Measurements from ENCODE around the gene MEX3D.

The MEX3D gene

DNA sequence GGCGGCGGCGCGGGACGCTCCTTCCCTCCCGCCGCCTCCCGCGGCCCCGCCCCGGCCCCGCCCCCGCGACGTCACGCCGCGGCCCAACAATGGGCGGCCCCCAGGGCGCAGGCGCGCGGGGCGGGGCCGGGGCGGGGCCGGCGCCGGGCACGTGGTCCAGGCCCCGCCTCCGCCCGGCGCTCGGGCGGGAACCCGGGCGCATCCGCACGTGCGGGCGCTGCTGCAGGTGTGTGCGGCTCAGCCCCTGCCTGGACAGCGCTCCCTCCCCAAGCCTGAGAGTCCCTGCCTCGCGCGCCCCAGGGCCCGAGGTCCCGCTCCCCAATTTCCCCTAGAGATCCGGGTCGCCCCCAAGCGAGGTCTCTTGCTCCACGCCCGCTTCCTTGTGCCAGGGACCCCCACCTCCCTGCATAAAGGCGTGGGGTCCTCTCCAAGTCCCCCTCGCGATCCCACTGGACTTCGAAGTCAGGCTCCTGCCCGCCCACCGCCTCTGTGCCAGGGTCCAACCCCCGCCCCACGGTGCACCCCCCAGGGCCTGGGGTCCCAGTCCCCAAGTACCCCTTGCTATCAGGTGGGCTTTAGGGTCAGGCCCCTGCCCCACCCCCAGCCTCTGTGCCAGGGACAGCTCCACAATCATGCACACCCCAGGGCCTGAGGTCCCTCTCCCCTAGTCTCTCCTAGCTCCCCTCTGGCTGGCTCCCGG, at the start of gene MEX3D:
MEX3D (minus strand) TSS at position 6 of the 700 bp plus-strand sequence. CDS start 267 bp downstream, outside the sequence.
- DNase-seq, result peak; percentile 79

DNA sequence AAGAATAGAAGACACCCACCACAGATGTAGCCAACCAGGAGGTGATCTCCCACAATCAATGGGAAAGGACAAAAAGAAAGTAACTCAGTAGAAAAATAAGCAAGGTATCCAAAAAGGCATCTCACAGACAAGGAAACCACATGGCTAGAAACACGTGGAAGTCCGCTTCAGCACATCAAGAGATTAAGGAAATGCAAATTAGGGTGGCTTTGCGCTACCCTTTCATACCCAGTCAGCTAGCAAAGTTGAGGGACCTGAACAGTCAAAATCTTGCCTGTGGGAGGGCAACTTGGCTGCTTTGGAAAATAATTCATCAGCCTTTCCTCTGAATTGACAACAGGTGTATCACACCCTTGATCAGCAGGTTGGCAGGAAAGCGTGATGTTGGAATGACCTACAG, 48.8 kb upstream of the MEX3D start:
- no peak for DNase-seq

DNA sequence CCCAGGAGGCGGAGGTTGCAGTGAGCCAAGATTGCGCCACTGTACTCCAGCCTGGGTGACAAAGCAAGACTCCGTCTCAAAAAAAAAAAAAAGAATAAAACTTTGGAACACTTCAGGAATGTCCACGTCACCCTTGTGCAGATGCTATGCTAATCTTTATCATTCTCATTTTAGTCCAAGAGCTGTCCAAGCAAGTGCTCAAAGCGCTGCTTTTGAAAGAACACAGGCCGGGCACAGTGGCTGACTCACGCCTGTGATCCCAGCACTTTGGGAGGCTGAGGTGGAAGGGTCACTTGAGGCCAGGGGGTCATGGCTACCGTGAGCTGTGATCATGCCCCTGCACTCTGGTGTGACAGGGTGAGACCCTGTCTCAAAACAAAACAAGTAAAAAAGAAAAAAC, 48.3 kb upstream of the MEX3D start:
- DNase-seq, result no peak

DNA sequence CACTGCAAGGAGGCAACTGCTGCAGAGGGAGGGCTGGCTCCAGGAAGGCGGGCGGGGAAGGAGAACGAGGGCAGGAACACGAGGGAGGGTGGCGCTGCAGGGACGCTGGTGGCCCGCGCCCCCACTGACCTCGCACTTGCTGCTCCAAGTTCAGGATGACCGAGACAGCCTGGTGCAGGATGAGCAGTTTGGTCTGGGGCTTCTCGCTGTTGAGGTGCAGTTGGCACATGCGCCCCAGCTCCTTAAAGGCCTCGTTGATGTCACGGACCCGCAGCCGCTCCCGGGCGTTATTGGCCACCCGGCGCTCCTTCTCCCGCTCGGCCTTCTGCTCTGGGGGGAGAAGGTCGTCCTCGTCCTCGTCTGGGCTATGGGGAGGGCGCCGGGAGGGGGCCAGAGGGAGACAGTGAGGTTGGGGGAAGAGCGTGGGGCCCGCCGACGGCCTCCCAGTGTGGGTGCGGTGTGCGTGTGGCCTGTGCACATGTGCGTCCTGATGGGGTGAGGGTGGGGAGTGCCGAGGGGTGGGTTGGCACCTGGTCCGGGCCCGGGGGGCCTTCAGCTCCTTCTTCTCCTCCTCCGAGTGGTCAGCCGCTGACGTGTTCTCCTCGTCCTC, 47.1 kb upstream of the MEX3D start:
- DNase-seq, result no peak

DNA sequence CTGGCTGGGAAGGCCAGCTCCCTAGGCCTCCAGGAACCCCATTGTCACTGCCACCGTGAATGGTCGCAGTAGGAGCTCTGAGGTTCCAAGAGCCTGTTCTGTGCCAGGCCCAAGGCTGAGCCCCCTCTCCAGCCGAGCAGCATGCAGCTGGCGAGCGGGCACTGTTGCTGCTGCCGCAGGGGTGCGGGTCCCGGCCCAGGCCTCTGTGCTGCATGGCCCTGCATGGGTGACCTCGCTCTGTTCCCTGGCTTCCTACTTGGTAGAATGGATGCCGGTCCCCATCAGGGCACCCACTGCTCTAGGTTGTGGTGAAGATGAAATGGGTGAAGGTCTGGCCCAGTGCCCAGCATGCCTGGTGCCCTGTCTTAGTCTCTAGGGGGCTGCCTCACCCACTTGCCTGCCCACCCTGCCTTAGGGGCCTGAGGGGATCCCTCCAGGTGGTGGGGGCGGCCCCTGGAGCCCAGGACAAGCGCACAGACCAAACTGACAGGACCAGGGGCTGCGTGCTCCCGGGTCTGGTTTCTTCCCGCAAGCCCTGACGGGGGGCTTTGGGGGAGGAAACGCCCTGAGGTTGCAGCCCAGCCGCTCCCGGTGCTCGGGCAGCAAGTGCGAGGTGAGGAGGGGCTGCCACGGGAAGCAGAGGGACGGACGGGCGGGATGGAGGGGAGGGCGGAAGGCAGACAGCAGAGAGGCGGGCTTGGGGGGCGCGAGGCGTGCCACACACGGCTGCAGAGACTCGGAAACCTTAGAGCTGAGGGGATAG, 45.9 kb upstream of the MEX3D start:
- no peak for DNase-seq

DNA sequence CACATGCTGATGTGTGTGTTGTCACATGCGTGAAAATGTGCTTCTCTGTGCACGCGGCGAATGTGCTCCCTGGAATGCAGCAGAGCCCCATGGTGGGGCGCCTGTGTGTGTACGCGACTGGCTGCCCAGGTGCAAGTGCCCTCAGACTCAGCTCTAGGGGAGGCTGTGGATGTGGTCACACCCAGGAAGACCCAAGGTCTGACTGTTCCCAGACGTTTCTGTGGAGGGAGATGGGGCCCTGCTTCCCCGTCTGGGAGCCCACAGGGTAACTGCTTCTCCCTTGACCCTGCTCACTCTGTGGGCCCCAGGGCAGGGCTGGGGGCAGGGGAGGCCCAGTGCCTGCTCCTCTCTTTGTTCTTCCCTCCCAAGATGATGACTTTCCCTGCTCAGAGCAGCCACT, 45.0 kb upstream of the MEX3D start:
- DNase-seq, result no peak

DNA sequence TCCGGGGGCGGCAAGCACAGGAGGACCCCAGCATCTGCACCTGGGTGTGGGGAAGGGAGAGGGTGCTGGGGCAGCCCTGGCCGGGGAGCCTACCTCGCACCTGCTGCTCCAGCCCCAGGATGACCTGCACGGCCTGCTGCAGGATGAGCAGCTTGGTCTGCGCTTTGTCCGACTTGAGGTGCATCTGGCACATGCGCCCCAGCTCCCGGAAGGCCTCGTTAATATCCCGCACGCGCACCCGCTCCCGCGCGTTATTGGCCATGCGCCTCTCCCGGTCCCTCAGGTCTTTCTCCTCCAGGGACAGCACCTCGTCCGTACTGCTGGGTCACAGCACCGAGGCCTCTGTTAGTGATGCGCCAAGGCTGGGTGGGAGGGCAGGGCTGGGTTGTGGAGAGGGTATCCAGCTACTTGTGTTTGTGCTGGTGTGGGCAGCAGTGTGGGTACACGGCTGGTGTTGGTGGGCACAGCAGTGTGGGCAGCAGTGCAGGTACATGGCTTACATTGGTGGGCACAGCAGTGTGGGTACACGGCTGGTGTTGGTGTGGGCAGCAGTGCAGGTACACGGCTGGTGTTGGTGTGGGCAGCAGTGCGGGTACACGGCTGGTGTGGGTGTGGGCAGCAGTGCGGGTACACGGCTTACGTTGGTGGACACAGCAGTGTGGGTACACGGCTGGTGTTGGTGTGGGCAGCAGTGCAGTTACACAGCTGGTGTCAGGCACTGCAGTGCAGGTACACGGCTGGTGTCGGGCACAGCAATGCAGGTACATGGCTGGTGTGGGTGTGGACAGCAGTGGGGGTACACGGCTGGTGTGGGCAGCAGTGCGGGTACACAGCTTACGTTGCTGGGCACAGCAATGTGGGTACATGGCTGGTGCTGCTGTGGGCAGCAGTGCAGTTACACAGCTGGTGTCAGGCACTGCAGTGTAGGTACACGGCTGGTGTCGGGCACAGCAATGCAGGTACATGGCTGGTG, 44.3 kb upstream of the MEX3D start:
- DNase-seq, result no peak

DNA sequence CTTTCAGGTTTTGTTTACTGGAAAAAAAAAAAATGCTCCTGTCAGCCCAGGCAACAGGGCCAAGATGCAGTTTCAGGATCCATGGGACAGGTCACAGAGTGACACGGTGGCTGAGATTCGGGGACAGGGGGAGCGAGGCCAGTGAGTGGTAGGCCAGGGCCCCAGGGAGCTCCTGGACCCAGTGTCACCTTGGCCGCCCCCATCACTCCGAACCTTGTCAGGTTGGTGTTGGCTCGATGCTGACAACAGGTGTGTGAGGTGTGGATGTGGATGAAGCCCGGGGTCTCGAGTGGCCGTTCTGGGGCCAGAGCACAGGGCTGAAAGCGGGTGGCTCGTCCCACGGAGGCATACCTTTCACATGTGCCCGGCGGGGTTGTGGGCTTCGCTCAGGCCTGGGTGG, 43.2 kb upstream of the MEX3D start:
- DNase-seq, result no peak

DNA sequence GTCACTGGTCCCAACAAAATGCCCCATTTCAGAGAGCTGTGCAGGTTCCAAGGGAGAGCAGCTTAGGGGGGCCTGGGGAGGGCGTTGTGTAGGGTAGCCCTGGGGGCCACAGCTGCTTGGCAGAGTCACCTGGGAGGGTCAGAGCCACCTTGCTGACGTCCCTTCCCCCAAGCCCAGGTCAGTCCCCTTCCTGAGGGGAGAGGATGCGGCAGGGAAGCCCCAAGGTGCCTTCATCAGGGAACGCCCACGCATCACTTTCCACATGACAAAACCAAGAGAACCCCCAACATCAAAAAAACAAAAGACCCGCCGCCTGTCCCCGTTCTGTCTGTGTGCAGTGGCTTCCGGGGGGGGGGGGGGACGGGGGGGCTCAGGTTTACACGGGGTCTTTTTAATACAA, 42.5 kb upstream of the MEX3D start:
- no peak for DNase-seq

DNA sequence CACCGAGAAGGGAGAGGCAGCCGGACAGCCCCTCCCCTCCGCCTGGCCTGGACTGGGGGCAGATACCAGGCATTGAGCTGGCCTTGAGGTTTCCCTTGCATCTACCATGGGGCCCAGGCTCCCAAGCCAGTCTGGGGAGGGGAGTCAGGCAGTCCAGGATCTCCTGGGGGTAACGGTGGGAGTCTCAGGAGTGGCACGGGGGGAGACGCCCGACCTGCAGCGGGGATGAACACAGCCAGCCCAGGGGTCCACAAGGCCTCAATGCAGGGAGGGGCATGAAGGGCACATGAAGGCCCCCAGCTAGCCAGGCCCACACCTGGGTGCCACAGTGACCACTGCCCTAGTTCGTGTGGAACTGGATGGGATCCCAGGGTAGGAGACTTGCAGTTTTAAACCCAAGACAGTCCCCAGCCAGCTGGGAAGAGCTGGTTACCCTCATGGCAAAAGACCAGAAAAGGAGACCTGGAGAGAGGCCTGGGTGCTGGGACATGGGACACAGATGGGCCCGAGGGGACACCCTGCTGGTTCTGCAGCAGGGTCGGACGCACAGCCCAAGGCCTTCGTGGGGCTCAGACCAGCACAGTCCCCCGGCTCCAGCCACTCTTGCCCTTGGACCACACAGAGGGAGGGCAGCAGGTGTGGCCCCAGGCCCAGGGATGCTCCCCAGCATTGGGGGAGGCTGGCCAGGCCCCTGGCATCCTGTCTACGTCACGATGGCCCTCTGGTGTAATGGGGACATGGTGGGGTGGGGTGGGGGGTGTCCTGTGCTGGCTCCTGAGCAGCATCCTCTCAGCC, 41.8 kb upstream of the MEX3D start:
- DNase-seq, result no peak

DNA sequence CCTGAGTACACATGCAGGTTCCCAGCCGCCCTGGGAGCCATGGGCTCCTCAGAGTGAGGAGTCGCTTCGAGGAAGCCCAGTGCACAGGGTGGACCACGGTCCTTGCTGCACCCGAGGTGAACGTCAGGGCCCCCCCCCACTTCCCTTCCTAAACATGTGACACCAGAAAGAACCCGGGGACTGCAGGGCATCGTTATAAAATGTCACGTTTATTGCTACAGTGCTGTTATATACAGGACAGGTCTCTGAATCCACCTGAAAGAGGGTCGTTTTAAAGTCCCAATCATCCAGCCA, 40.9 kb upstream of the MEX3D start:
- no peak for DNase-seq

DNA sequence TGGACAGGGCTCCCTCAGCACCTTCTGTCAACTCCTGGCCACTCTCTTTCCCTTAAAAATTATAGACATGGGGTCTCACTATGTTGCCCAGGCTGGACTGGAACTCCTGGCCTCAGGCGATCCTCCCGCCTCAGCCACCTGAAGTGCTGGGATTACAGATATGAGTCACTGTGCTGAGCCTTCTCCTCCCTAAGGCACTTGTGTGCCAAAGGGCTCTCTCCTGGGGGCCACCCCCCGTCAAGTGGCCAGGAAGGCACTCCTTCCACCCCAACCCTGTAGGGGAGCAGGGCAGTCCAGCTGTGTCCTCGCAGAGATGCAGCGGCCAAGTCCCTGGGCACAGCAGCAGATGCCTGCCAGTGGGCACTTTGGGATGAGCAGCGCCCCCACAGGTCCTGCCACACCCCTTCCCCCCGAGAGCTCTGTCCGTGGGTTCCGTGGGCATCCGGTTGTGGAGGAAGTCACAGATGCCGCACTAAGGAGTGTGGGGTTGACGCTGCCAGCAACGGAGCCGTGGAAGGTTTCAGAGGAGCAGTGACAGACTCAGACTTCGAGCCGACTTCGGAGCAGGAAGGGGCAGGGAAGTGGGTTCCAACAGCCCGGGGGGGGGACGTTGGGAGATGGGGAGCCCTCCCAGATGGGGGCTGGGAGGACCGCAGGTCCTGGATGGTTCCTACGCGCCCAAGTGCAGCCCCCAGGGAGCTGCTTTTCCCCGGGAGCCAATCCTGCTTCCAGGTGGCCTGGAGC, 40.4 kb upstream of the MEX3D start:
- no peak for DNase-seq

DNA sequence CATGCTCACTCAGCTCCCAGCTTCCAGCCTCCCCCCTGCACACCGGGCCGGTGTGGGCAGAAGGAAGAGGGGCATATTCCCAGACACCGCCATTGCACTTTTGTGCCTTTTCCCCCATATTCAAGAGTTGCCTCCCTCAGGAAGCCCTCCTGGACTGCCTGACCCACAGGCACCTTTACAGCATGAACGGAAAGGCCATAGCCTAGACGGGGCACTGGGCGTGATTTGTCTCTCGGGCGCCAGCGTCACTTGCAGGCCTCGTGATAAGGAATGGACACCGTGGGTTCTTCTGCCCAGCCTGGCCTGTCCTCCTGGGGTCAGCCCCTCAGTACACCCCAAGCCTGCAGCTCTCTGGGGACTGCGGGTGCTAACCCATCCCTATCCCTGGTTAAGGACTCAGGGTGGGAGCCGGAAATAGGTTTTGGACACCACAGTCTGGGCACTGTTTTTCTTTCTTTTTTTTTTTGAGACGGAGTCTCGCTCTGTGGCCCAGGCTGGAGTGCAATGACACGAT, 38.1 kb upstream of the MEX3D start:
- no peak for DNase-seq

DNA sequence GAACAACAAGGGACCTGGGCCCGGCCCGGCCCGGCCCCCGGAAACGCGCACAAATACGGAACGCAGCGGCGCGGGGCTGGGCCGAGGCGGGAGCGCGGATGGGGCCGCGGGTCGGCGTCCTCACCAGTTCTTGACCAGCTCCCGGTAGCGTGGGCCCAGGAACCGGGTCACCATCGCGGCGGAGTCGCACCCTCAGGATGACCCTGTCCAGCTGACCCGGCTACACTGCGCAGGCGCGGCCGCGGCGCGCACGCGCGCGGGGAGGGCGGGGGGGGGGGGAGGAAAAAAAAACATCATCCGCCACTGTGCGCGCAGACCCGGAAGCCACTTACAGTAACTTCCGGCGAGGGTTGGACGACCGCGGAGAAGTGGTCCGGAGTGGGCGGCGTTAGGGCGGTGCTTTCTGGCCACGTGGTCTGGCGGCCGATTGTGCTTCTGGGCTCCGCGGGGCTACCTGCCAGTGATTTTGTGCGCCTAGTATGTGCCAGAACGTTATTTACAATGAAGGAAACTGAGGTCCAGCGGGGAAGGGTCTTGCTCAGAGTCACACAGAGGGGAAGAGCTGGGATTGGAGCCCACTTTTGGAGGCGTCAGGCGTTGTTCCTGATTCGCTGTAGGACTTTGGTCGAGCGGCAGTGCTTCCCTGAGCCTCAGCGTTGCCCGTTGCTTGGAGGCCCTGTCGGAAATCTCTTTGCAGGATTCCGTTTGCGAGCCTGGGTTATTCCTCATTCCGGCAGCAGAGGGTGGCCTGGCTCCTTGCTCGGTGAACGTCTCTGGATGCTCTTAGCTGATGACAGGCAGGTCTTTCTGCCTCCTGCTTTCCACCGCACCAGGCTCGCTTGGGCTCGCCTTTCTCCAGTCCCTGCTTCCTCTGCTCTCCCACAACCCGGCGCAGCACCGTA, 37.4 kb upstream of the MEX3D start, which contains the start of gene UQCR11:
UQCR11 (minus strand) TSS at position 227 of the 902 bp plus-strand sequence; CDS start at position 174, 53 bp downstream.
- DNase-seq, result peak; percentile 93

DNA sequence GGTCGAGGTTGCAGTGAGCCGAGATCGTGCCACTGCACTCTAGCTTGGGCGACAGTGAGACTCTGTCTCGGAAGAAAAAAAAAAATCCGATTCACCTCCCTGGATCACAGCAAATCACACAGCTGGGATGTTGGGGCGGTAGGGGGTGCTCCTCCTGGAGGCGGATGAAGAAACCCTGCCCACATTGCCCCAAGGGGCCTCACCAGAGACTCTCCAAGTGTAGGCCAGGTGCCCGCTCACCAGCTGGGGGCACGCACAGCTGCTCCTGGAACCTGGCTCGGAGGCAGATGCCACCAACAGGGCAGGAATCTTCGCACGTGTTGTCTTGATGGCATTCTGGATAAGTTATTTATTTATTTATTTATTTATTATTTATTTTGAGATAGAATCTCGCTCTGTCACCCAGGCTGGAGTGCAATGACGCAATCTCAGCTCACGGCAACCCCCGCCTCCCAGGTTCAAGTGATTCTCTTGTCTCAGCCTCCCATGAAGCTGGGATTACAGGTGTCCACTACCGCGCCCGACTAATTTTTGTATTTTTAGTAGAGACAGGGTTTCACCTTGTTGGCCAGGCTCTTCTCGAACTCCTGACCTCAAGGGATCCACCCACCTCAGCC, 34.1 kb upstream of the MEX3D start:
- DNase-seq, result no peak

DNA sequence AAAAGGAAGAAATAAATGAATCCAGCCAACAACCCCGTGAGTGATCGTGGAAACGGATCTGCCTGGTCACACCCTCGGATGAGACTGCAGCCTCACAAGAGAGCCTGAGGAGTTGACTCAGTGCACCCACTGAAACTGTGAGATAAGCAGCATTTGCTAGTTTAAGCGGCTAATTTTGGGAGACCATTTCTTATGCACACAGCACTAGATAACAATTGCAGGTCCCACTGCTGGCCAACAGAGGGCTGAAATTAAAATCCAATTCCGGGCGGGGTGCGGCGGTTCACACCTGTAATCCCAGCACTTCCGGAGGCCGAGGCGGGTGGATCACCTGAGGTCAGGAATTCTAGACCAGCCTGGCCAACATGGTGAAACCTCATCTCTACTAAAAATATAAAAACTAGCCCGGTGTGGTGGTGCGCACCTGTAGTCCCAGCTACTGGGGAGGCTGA, 33.5 kb upstream of the MEX3D start:
- DNase-seq, result no peak

DNA sequence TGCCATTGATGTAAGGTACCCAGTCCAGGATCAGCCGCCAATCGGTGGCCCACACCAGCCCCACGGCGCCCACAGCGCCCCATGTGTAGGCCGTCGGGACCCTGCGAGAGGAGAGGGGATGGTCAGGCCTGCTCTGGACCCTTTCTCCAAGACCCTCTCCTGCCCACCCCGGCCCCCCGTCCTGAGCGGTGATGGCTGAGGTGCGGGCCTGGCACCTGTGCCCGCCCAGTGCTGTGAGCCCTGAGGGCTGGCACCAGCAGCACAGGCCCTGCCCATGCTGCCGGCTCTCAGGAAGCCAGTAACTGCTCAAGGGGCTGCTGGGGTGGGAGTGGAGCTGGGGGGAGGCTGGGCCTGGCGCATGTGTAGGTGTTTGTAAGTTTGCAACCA, 31.3 kb upstream of the MEX3D start:
- no peak for DNase-seq

DNA sequence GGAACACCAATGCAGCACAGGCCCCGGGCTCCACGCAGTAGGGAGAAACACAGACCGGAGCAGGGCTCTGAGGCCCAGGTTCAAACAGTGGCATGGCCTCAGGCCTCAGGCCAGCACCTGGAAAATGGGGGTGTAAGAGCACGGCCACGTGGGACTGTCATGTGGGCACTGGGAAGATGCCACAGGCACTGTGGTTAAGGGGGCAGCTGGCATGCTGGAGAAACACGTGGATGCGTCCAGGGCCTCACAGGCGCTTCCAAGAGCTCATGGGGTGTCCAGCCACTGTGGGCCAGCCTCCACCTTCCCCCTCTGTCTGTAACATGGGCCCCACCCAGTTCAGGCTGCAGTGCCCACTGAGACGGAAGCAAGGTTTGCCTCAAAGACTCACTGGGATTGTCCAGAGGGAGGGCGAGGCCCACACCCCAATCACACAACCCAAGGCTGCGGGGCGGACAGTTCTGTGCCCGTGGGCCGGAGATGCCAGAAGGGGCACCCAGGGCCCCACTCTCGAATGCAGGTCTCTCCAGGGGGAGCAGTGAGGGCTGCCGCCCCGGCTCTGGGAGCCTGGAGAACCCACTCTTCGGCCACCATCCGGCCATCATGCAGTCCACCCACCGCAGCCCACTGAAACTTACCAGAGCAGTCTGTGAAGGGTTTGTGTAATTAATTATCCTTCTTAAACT, 30.8 kb upstream of the MEX3D start:
- no peak for DNase-seq

DNA sequence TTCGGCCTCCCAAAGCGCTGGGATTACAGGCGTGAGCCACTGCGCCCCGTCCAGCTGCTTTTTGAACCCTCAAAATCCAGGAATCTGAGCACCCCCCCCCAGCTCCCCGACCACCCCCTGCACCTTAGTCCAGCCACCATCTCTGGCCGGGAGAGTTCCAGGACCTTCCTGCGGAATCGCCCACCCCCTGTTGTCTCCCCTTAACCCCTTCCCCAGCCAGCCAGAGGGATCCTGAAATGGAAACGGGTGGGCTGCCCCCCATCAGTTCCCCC, 25.3 kb upstream of the MEX3D start:
- no peak for DNase-seq

Measured in NCI-H774 (cell line).